IPS-18c (cell line): ENCODE data around the gene CHIC1.
A peak's percentile ranks its signal among the peaks of the same experiment; 100 is the strongest.
"Not testable (repeated sequence)": the region's sequence is repeated elsewhere in the genome, so short reads cannot be mapped to it uniquely, and the experiment has no call there.

Experiments used
- H3K4me3 ChIP-seq: 2 replicates; pipeline ENCODE4 v1.7.0; 2013; ENCODE audit warnings: low read depth, mild to moderate bottlenecking, low read length, moderate library complexity; ENCODE audit not compliant: insufficient read depth
- H3K9me3 ChIP-seq: one replicate; pipeline ENCODE4 v1.6.1; 2013; ENCODE audit warnings: mild to moderate bottlenecking, low read length, moderate library complexity; ENCODE audit not compliant: control insufficient read depth, insufficient read depth

Gene CHIC1

GRCh38 chrX:73562984-73563737 is at the start of gene CHIC1:
Gene CHIC1, plus strand, starts transcription at chrX:73563197. Its CDS starts 88 bp downstream, at chrX:73563285.
- Histone ChIP-seq H3K9me3 (no peaks in the 10 kb centered on the region), H3K4me3 (peak within 1 kb of the TSS; percentile 54)

- not testable (repeated sequence) for H3K9me3 ChIP-seq, H3K4me3 ChIP-seq
Observed at GRCh38 chrX:73522823-73523222, 40.2 kb upstream of the CHIC1 start.

GRCh38 chrX:73524906-73525305 is 38.1 kb upstream of the CHIC1 start:
- H3K9me3 ChIP-seq, result peaks cover 5% of the 10 kb centered on the region

GRCh38 chrX:73525928-73526690 is 36.9 kb upstream of the CHIC1 start:
- Histone ChIP-seq H3K9me3 (peaks cover 5% of the 10 kb centered on the region), H3K4me3 (no peak overlapping the region)

More at GRCh38 chrX:73524906-73525305, 38.1 kb upstream of the CHIC1 start:
- H3K4me3 ChIP-seq, result no peak overlapping the region

GRCh38 chrX:73531655-73532054 is 31.3 kb upstream of the CHIC1 start:
- H3K4me3 ChIP-seq, H3K9me3 ChIP-seq: not testable (repeated sequence)

- no peaks in the 10 kb centered on the region for H3K9me3 ChIP-seq
- no peak overlapping the region for H3K4me3 ChIP-seq
Observed at GRCh38 chrX:73556159-73556558, 6.8 kb upstream of the CHIC1 start.

GRCh38 chrX:73561801-73562200 is 1.2 kb upstream of the CHIC1 start:
- Histone ChIP-seq H3K4me3 (no peak overlapping the region; the same call in 1 of the 2 replicates), H3K9me3 (no peaks in the 10 kb centered on the region)

- Histone ChIP-seq H3K4me3 (peak overlapping the region; percentile 54), H3K9me3 (no peaks in the 10 kb centered on the region)
Observed at GRCh38 chrX:73562458-73562857, 539 bp upstream of the CHIC1 start.

- H3K4me3 ChIP-seq, result peak overlapping the region; percentile 54; the same call in 1 of the 2 replicates
- H3K9me3 ChIP-seq, result no peaks in the 10 kb centered on the region
Observed at GRCh38 chrX:73563738-73564068, 706 bp downstream of the CHIC1 start.

- H3K4me3 ChIP-seq, result no peak overlapping the region
- H3K9me3 ChIP-seq, result no peaks in the 10 kb centered on the region
Observed at GRCh38 chrX:73577361-73577760, 14.4 kb downstream of the CHIC1 start.

- no peak overlapping the region for H3K4me3 ChIP-seq
- H3K9me3 ChIP-seq, result no peaks in the 10 kb centered on the region
Observed at GRCh38 chrX:73581002-73581628, 18.1 kb downstream of the CHIC1 start.

- not testable (repeated sequence) for H3K4me3 ChIP-seq, H3K9me3 ChIP-seq
Observed at GRCh38 chrX:73597758-73598157, 34.8 kb downstream of the CHIC1 start.

- H3K9me3 ChIP-seq, result peaks cover 6% of the 10 kb centered on the region
- no peak overlapping the region for H3K4me3 ChIP-seq
Observed at GRCh38 chrX:73615022-73615421, 52.0 kb downstream of the CHIC1 start.

GRCh38 chrX:73641669-73642068 is 78.7 kb downstream of the CHIC1 start:
- not testable (repeated sequence) for H3K4me3 ChIP-seq

GRCh38 chrX:73647212-73647611 is 84.2 kb downstream of the CHIC1 start:
- H3K4me3 ChIP-seq, result no peak overlapping the region
- H3K9me3 ChIP-seq, result peaks cover 10% of the 10 kb centered on the region

More at GRCh38 chrX:73641669-73642068, 78.7 kb downstream of the CHIC1 start:
- not testable (repeated sequence) for H3K9me3 ChIP-seq

GRCh38 chrX:73647632-73648322 is 84.8 kb downstream of the CHIC1 start:
- Histone ChIP-seq H3K9me3 (peaks cover 10% of the 10 kb centered on the region), H3K4me3 (no peak overlapping the region)

- H3K9me3 ChIP-seq, H3K4me3 ChIP-seq: not testable (repeated sequence)
Observed at GRCh38 chrX:73661322-73661721, 98.3 kb downstream of the CHIC1 start.
